K562 (cell line): ENCODE data around the gene MDK. TPM values are rescaled to one million over a fixed set of nuclear protein-coding genes. Genes with fewer than 3 reads are reported as not detected.

ENCODE experiments used
- MLX ChIP-seq, 2 experiments: fragments of 450-650 bp in 1 of 2; sonication (generic) in 1 of 2; formaldehyde crosslinking; conservative IDR thresholded peaks; 2 replicates each; pipeline versions ENCODE4 v1.4.0 to v1.8.1; 2020 to 2022; ENCODE audit warnings: mild to moderate bottlenecking in 1 of 2, missing genetic modification reagents in 1 of 2
- REST ChIP-seq, 2 experiments: fragments of 450-650 bp; formaldehyde crosslinking in 1 of 2; IDR thresholded peaks; 2 replicates each; pipeline versions ENCODE4 v1.4.0 to v1.6.1; 2014 to 2020; ENCODE audit warnings: mild to moderate bottlenecking in 2 of 2, borderline replicate concordance in 1 of 2, low read depth in 1 of 2
- SMARCA5 ChIP-seq: fragments of 450-650 bp; IDR thresholded peaks from 2 replicates; pipeline ENCODE4 v1.6.1; 2016
- SRSF9 ChIP-seq: fragments of 200-400 bp; formaldehyde crosslinking; IDR thresholded peaks from 2 replicates; pipeline ENCODE4 v1.6.1; 2017; ENCODE audit warnings: low read depth, low read length, borderline replicate concordance
- TFAP4 ChIP-seq: sonication (generic); formaldehyde crosslinking; IDR thresholded peaks from 2 replicates; pipeline ENCODE4 v1.8.0; 2022; ENCODE audit warnings: missing genetic modification reagents, mild to moderate bottlenecking, moderate library complexity, borderline replicate concordance
- USF2 ChIP-seq: sonication (generic); formaldehyde crosslinking; IDR thresholded peaks from 2 replicates; pipeline ENCODE4 v1.5.0; 2020; ENCODE audit warnings: missing genetic modification reagents
- ZNF583 ChIP-seq: fragments of 250-450 bp; sonication (Bioruptor Pico); IDR thresholded peaks from 2 replicates; pipeline ENCODE4 v1.4.0; 2020
- polyA plus RNA-seq, 8 experiments: library from polyadenylated mRNA; depleted of rRNA in 4 of 8; stranded (reverse) in 5 of 8; unstranded in 3 of 8; fragments of >200 nt; fragmentation: Nextera tagmentation in 2 of 8; fragmentation: Illumina TruSeq in 1 of 8; extraction: Ambion mirVana in 2 of 8; extraction: Trizol in 1 of 8; gene quantifications; 2 replicates each; pipeline versions ENCODE4 v1.2.1 to v1.2.3, GENCODE V29; 2011 to 2014; ENCODE audit warnings: inconsistent platforms in 1 of 8, missing spikeins in 1 of 8
- total RNA-seq, 7 experiments: library from RNA; depleted of rRNA in 6 of 7; stranded (reverse); fragments of >200 nt in 6 of 7; fragmentation: Illumina TruSeq in 2 of 7; extraction: Trizol in 2 of 7; gene quantifications; 2 replicates each; pipeline versions ENCODE4 v1.2.1 to v1.2.3, GENCODE V29; 2011 to 2021; ENCODE audit warnings: low replicate concordance in 1 of 7

Gene MDK
- total and polyA plus RNA-seq, 9 of the 15 experiments (the other 6 are each of a cell fraction or from before 2014, with no cell fraction given) = 20.7 to 700 (median 350) TPM

GRCh38 chr11:46413760-46414465 is 32.4 kb downstream of the MDK start (continued):
- TF ChIP-seq REST (IDR thresholded peaks at IDR 0.05; ENCODE audit: borderline replicate concordance) (no peak), REST (CRISPR knock-in tag; IDR thresholded peaks at IDR 0.05; ENCODE audit: low read depth) (no peak), SMARCA5 (no peak), SRSF9 (no peak), MLX (CRISPR knock-in tag; conservative IDR thresholded peaks at IDR 0.05) (no peak), USF2 (CRISPR knock-in tag) (no peak), TFAP4 (CRISPR knock-in tag) (no peak), ZNF583 (CRISPR knock-in tag) (no peak)
